Breast epithelium (tissue), 4 donors: ENCODE data around the gene GLIS1. TPM values are rescaled to one million over a fixed set of nuclear protein-coding genes. Genes with fewer than 3 reads are reported as not detected.

Experiments used
- DNase-seq, 2 donors: peaks; one replicate each; pipeline ENCODE4 v3.0.0-alpha.2; 2019; ENCODE audit warnings: low spot score in 2 of 2
- H3K27ac ChIP-seq, 2 donors: fragments of 200-600 bp; sonication (generic) in 1 of 2; one replicate each; pipeline ENCODE4 v1.5.1; 2016 to 2019; ENCODE audit warnings: mild to moderate bottlenecking in 1 of 2
- H3K27me3 ChIP-seq, 2 donors: fragments of 200-600 bp; sonication (generic) in 1 of 2; one replicate each; pipeline versions ENCODE4 v1.5.1 to v1.6.0; 2017 to 2019; ENCODE audit warnings: control low read depth in 1 of 2, mild to moderate bottlenecking in 1 of 2
- H3K36me3 ChIP-seq: fragments of 200-600 bp; one replicate; pipeline ENCODE4 v1.5.1; 2019
- H3K4me1 ChIP-seq, 2 donors: fragments of 200-600 bp; sonication (generic); one replicate each; pipeline ENCODE4 v1.5.1; 2016 to 2019; ENCODE audit warnings: control low read depth in 1 of 2
- H3K4me3 ChIP-seq, 3 donors: fragments of 200-600 bp; sonication (generic); 1 replicate in 2 of 3; 2 replicates in 1 of 3; pipeline ENCODE4 v1.5.1; 2016 to 2019; ENCODE audit warnings: mild to moderate bottlenecking in 3 of 3, moderate library complexity in 2 of 3
- H3K9me3 ChIP-seq, 2 donors: fragments of 200-600 bp; sonication (generic) in 1 of 2; one replicate each; pipeline ENCODE4 v1.5.1; 2016 to 2019; ENCODE audit warnings: control low read depth in 1 of 2
- POLR2A ChIP-seq: fragments of 450-650 bp; IDR thresholded peaks from one replicate; pipeline ENCODE4 v1.6.1; 2016; ENCODE audit warnings: antibody characterized with exemption, mild to moderate bottlenecking, moderate library complexity
- POLR2AphosphoS5 ChIP-seq, 3 donors: sonication (generic); formaldehyde crosslinking; IDR thresholded peaks; one replicate each; pipeline ENCODE4 v1.6.1; 2017; ENCODE audit warnings: antibody characterized with exemption in 3 of 3
- intact Hi-C: fragments of 100-400 bp; cut with DNase I; formaldehyde crosslinking; loops from one replicate; pipeline ENCODE4 v1.15.1; 2023; ENCODE audit warnings: low total_unique reads
- total RNA-seq, 3 donors: library from RNA; depleted of rRNA; stranded (reverse); fragments of >200 nt; gene quantifications; one replicate each; pipeline ENCODE4 v1.1.0, GENCODE V29; 2016
- TF ChIP-seq, protein P1 (sequence below), 3 donors: fragments of 450-650 bp; IDR thresholded peaks; one replicate each; pipeline ENCODE4 v1.5.1; 2016 to 2017; ENCODE audit warnings: antibody characterized with exemption in 3 of 3, mild to moderate bottlenecking in 3 of 3, moderate library complexity in 3 of 3

GLIS1 gene
- total RNA-seq, 3 donors from 2014 or later = 0.16 to 2.0 (median 0.59) TPM

DNA sequence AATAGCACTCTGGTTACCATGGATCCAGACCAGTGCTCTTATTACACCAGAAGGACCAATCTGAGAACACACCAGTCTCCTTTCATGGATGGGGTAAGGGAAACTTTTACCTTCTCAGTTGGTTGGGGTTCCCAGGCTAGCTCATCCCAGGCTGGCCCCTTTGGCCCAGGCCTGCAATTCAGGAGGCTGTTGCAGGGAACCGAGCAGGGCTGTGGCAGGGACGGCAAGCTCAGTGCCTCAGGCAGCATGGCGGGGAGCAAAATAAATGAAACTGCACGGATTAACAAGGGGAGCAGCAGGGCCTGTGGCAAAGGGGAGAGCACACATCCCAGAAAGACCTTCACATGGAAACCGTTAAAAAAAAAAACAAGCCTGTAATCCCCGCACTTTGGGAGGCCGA lies 222.8 kb downstream of the GLIS1 start:
- H3K4me3 ChIP-seq = no peak overlapping the region
- no peak overlapping the region for H3K27ac ChIP-seq
- DNase-seq = no peak
- H3K9me3 ChIP-seq = no peaks in the 10 kb centered on the region
- TF ChIP-seq, protein P1, sequence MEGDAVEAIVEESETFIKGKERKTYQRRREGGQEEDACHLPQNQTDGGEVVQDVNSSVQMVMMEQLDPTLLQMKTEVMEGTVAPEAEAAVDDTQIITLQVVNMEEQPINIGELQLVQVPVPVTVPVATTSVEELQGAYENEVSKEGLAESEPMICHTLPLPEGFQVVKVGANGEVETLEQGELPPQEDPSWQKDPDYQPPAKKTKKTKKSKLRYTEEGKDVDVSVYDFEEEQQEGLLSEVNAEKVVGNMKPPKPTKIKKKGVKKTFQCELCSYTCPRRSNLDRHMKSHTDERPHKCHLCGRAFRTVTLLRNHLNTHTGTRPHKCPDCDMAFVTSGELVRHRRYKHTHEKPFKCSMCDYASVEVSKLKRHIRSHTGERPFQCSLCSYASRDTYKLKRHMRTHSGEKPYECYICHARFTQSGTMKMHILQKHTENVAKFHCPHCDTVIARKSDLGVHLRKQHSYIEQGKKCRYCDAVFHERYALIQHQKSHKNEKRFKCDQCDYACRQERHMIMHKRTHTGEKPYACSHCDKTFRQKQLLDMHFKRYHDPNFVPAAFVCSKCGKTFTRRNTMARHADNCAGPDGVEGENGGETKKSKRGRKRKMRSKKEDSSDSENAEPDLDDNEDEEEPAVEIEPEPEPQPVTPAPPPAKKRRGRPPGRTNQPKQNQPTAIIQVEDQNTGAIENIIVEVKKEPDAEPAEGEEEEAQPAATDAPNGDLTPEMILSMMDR (IDR thresholded peaks at IDR 0.05) = no peak
- TF ChIP-seq POLR2AphosphoS5 (IDR thresholded peaks at IDR 0.05) (no peak), POLR2A (no peak)
- no peaks in the 10 kb centered on the region for H3K4me1 ChIP-seq
- H3K27me3 ChIP-seq = no peaks in the 10 kb centered on the region
- no peaks in the 10 kb centered on the region for H3K36me3 ChIP-seq
- intact Hi-C loops = no loop called here

DNA sequence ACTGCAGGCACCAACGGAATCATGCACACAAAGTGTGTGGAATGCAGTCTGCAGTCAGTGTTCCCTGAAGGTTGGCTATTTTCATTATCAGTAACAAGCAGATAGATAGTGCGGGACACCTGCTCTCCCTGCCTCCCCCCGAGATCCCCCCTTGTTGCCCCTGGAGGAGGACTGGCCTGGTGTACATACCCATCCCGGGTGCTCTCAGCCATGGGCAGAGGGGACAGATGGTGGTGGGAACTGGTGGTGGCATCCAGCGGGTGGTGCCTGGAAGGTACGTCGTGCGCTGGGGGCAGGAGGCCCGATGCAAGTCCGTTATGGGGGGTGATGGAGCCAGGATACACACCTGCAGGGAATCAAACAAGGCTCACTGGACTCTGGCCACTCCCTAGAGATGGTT lies 224.5 kb downstream of the GLIS1 start:
- TF ChIP-seq, protein P1 (IDR thresholded peaks at IDR 0.05) = no peak
- TF ChIP-seq POLR2AphosphoS5 (IDR thresholded peaks at IDR 0.05) = no peak
- no peak for TF ChIP-seq POLR2A
- Histone ChIP-seq H3K27ac (no peak overlapping the region), H3K36me3 (no peaks in the 10 kb centered on the region), H3K27me3 (no peaks in the 10 kb centered on the region), H3K4me1 (no peaks in the 10 kb centered on the region), H3K4me3 (no peak overlapping the region), H3K9me3 (no peaks in the 10 kb centered on the region)
- intact Hi-C loops = no loop called here
- no peak for DNase-seq

DNA sequence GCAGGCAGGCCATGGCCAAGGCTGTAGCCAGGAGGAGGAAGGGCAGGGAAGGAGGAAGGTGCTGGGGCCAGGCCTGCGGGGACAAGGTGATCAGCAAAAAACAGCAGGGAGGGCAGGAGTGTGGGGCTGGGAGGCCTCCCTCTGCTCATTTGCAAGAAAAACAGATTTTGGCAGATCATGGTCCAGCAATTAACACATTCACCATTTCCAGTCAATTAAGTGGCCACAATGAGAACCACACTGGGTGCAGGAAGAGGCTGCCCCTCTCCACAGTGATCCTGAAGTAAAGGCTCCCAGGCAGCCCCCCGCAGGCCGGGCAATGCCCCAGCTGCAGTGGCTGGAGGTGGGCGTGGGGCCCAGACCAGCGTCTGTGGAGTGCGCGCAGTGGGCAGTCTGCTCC lies 225.1 kb downstream of the GLIS1 start:
- H3K4me1 ChIP-seq = no peaks in the 10 kb centered on the region
- intact Hi-C loops = no loop called here
- H3K9me3 ChIP-seq = no peaks in the 10 kb centered on the region
- no peak for TF ChIP-seq POLR2A
- TF ChIP-seq, protein P1 (IDR thresholded peaks at IDR 0.05) = no peak
- TF ChIP-seq POLR2AphosphoS5 (IDR thresholded peaks at IDR 0.05) = no peak
- no peaks in the 10 kb centered on the region for H3K36me3 ChIP-seq
- no peak overlapping the region for H3K4me3 ChIP-seq
- DNase-seq = no peak
- H3K27ac ChIP-seq = no peak overlapping the region
- H3K27me3 ChIP-seq = no peaks in the 10 kb centered on the region

DNA sequence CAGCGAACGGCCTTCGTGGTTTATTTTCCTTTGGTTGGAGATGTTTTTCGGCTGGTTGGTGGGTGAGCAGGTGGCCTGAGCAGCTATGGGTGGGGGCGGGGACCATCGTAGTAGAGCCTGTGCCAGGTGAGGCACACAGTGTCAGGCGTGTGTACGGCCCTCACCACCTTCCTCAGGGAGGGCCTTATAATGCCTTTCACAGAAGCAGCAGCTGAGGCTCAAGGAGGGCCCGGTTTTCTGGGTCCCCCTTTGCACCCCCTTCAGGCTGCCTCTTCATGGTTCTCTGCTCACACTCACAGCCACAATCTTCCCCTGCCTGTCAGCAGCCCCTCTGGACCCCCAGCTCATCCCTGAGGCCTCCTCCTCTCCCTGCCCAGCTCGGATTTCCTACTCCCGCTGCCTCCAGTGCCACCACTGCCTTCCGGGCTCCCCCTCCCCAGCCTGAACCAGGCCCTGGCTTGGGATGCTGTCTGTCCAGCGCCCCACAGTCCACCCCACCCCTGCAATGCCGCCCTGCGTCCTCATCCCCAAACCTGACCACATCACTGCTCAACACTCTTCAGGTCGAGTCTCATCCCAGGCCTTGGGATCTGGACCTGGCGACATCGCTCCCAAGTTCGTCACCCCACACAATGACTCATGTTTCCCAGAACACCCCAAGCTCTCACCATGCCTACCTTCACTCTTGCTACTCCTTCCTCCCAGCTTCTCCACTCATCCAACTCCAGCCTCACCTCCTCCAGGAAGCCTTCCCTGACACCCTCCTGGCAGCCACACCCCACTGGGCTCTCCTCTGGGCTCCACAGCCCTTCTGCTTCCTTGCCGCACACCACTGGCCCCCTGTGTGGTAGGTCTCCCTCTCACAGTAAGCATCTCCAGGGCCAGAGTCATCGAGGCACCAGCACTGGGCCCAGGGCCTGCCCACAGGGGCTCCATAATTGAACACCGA lies 225.9 kb downstream of the GLIS1 start:
- Histone ChIP-seq H3K36me3 (no peaks in the 10 kb centered on the region), H3K27ac (no peak overlapping the region), H3K27me3 (no peaks in the 10 kb centered on the region), H3K4me3 (no peak overlapping the region), H3K9me3 (no peaks in the 10 kb centered on the region), H3K4me1 (no peaks in the 10 kb centered on the region)
- intact Hi-C loops = no loop called here
- DNase-seq = no peak
- TF ChIP-seq POLR2AphosphoS5 (IDR thresholded peaks at IDR 0.05) (no peak), POLR2A (no peak)
- TF ChIP-seq, protein P1 (IDR thresholded peaks at IDR 0.05) = no peak

DNA sequence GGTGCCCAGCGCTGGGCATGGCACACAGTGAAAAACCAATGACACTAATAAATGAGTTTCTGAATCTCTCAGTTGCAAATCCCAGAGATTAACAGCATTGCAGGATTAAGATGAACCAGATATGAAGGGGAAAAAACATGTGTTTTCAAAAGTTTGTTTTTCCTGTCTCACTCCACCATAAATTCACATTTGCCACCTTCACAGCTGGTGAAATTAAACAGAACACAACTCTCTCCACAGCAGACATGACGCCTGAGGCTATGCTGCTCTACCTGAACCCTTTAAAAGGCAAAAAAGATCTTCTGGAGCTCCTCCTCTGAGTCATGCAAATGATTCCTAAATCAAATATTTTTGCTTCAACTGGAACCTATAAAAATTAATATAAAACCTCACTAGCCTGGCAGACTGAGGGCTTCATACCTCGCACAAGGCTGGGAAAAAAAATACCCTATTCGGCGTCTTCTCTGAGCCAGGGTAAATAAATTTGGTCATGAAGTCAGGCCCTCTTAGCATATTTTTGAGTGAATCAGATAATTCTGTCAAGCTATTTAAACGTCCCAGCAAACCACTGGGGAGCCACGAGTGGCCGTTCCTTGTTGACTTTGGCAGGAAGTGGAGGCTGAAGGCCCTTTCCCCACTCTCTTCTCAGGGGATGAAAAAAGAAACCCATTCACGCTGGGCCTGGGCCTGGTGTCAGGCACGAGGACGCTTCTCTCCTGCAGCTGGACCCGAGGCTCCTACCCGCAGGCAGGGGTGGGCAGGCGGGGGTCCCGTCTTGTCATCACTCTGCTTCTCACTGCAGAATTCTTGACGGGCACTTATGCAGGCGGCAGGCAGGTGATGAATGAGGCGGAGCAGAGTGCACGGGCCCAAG lies 226.8 kb downstream of the GLIS1 start:
- no peaks in the 10 kb centered on the region for H3K4me1 ChIP-seq
- no peaks in the 10 kb centered on the region for H3K9me3 ChIP-seq
- DNase-seq = no peak
- no peak overlapping the region for H3K4me3 ChIP-seq
- H3K36me3 ChIP-seq = no peaks in the 10 kb centered on the region
- no peaks in the 10 kb centered on the region for H3K27me3 ChIP-seq
- no peak overlapping the region for H3K27ac ChIP-seq
- intact Hi-C loops = no loop called here
- no peak for TF ChIP-seq POLR2A
